Right lobe of liver (tissue), 6 donors: ENCODE measurements around the gene RASL10A. TPM values are rescaled to one million over a fixed set of nuclear protein-coding genes. Genes with fewer than 3 reads are reported as not detected.
A peak's percentile ranks its signal among the peaks of the same experiment; 100 is the strongest.
"Not testable (repeated sequence)": the region's sequence is repeated elsewhere in the genome, so short reads cannot be mapped to it uniquely, and the experiment has no call there.

Source experiments
- ATAC-seq, 4 donors: fragments of 200-7000 bp; cut with Tn5 transposase; one replicate each; pipeline ENCODE4 v1.9.1; 2020; ENCODE audit warnings: mild to moderate bottlenecking in 4 of 4, moderate library complexity in 4 of 4
- DNase-seq, 3 donors: peaks; one replicate each; pipeline ENCODE4 v3.0.0-alpha.2; 2020
- H3K27ac ChIP-seq, 3 donors: fragments of 200-600 bp; one replicate each; pipeline ENCODE4 v1.8.0; 2022
- H3K27me3 ChIP-seq, 2 donors: fragments of 200-600 bp; one replicate each; pipeline ENCODE4 v1.8.0; 2022
- H3K36me3 ChIP-seq, 4 donors: fragments of 200-600 bp; sonication (generic) in 1 of 4; one replicate each; pipeline versions ENCODE4 v1.5.1 to v1.8.0; 2017 to 2022; ENCODE audit warnings: control low read depth in 1 of 4
- H3K4me1 ChIP-seq, 4 donors: fragments of 200-600 bp; sonication (generic) in 1 of 4; one replicate each; pipeline versions ENCODE4 v1.5.1 to v1.8.0; 2017 to 2022; ENCODE audit warnings: control low read depth in 1 of 4
- H3K4me3 ChIP-seq, 3 donors: fragments of 200-600 bp; one replicate each; pipeline ENCODE4 v1.8.0; 2022
- H3K9me3 ChIP-seq, 4 donors: fragments of 200-600 bp; sonication (generic) in 1 of 4; one replicate each; pipeline versions ENCODE4 v1.5.1 to v1.8.0; 2017 to 2022; ENCODE audit warnings: control low read depth in 1 of 4
- CTCF ChIP-seq, 4 donors: fragments of 200-600 bp in 3 of 4; fragments of 450-650 bp in 1 of 4; IDR thresholded peaks; one replicate each; pipeline versions ENCODE4 v1.5.1 to v1.8.0; 2016 to 2022; ENCODE audit warnings: antibody characterized with exemption in 4 of 4, mild to moderate bottlenecking in 2 of 4
- POLR2A ChIP-seq: fragments of 450-650 bp; IDR thresholded peaks from one replicate; pipeline ENCODE4 v1.6.1; 2017; ENCODE audit warnings: antibody characterized with exemption, mild to moderate bottlenecking
- WGBS: methylation state at CpG from one replicate; pipeline ENCODE4 v1.1.6; 2018; ENCODE audit warnings: low coverage, low lambda C conversion rate; ENCODE audit not compliant: insufficient coverage; ENCODE audit errors: missing lambda C conversion rate; 5-methylcytosine and 5-hydroxymethylcytosine counted together
- intact Hi-C, 2 donors: fragments of 100-400 bp; cut with DNase I; formaldehyde crosslinking; loops; one replicate each; pipeline versions ENCODE4 v1.11.2 to v1.14.1; 2022
- long read RNA-seq: library from polyadenylated mRNA; unstranded; transcript quantifications from one replicate; pipeline ENCODE4 v2.0.0, GENCODE V29; 2019
- total RNA-seq, 6 experiments: library from RNA; depleted of rRNA in 2 of 6; stranded (reverse); fragments of >200 nt in 2 of 6; fragmentation: NEBNext Ultra II Directional in 3 of 6; extraction: Animal tissue kit (Norgen Biotek cat#: 25700) in 3 of 6; gene quantifications; one replicate each; pipeline versions ENCODE4 v1.1.0 to v1.2.4, GENCODE V29; 2016 to 2023
- donor health status: DM: no; HTN: yes; CAD: no.
- donor health status: DM: no; HTN: no; CAD: no.
- donor health status: DM: no; HTN: no; CAD: no.
- donor health status: DM: no; HTN: yes; CAD: no.
- donor health status: DM: no; HTN: yes; CAD: no.

The RASL10A gene
- 1 to 10 TPM in 3 of 6 experiments, under 1 TPM in 3; 0.32 to 1.2 (median 0.87) TPM for total RNA-seq
- long read RNA-seq: 0 reads

- Histone ChIP-seq H3K4me3 (peak within 1 kb of the TSS in 1 of 3 donors; percentile 31), H3K4me1 (peaks cover 0 to 12% (median 4%) of the 10 kb centered on the region in 4 donors), H3K27me3 (peaks cover 0 to 9% of the 10 kb centered on the region in 2 donors), H3K27ac (no peak within 1 kb of the TSS), H3K9me3 (no peaks in the 10 kb centered on the region), H3K36me3 (no peaks in the 10 kb centered on the region)
- no peak for ATAC-seq
- peak in 2 of 3 donors; percentile 38 to 48 for DNase-seq
- WGBS: 2% methylated on average over 11 of the region's 103 CpGs
- intact Hi-C loops: no loop called here
- TF ChIP-seq CTCF (IDR thresholded peaks at IDR 0.05) (no peak), POLR2A (no peak)
Measured at GRCh38 chr22:29315286-29316140, at the start of gene RASL10A. Gene RASL10A, minus strand, starts transcription at chr22:29315697. Its CDS starts 451 bp downstream, at chr22:29315246.

GRCh38 chr22:29359469-29359868 lies 44.0 kb upstream of the RASL10A start:
- Histone ChIP-seq H3K27me3 (no peaks in the 10 kb centered on the region), H3K4me1 (peaks cover 0 to 6% (median 0%) of the 10 kb centered on the region in 4 donors), H3K27ac (no peak overlapping the region), H3K36me3 (peaks cover 0 to 42% (median 10%) of the 10 kb centered on the region in 4 donors), H3K9me3 (no peaks in the 10 kb centered on the region), H3K4me3 (no peak overlapping the region)
- no peak for TF ChIP-seq POLR2A
- peak; percentile 59 to 87 (median 71) for TF ChIP-seq CTCF (IDR thresholded peaks at IDR 0.05)
- peak; percentile 78 to 90 (median 81) for ATAC-seq
- intact Hi-C loops: loop anchor here (5.0 to 10.0 kb wide), 2 partner anchors 55 to 57 kb away; partner anchors contain the start of gene GAS2L1 (in 1 of the 2)
- peak; percentile 61 to 74 (median 65) for DNase-seq
- 29% methylated on average over 5 of the region's 9 CpGs for WGBS

DNA sequence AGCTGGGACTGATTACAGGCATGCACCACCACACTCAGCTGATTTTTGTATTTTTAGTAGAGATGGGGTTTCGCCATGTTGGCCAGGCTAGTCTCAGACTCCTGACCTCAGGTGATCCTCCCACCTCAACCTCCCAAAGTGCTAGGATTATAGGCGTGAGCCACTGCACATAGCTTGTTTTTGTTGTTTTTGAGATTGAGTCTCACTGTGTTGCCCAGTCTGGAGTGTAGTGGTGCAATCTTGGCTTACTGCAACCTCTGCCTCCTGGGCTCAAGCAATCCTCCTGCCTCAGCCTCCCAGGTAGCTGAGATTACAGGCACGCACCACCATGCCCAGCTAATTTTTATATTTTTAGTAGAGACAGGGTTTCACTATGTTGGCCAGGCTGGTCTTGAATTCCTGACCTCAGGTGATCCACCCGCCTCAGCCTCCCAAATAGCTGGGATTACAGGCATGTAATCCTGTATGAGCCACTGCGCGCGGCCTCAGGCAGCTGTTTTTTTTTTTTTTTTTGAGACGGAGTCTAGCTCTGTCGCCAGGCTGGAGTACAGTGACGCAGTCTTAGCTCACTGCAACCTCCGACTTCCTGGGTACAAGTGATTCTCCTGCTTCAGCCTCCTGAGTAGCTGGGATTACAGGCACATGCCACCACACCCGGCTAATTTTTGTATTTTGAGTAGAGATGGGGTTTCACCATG lies 41.8 kb upstream of the RASL10A start:
- intact Hi-C loops: loop anchor here (5.0 to 10.0 kb wide), 2 partner anchors 53 to 55 kb away; partner anchors contain the start of gene GAS2L1 (in 1 of the 2)
- not testable (repeated sequence) for H3K4me3 ChIP-seq, H3K27ac ChIP-seq, H3K27me3 ChIP-seq, H3K9me3 ChIP-seq, ATAC-seq, H3K4me1 ChIP-seq
- DNase-seq: peak in 1 of 3 donors; percentile 6
- 98% methylated on average over 8 of the region's 12 CpGs for WGBS
- H3K36me3 ChIP-seq: peaks cover 0 to 62% (median 20%) of the 10 kb centered on the region in 4 donors

GRCh38 chr22:29353860-29354259 lies 38.4 kb upstream of the RASL10A start:
- peak in 1 of 3 donors; percentile 17 for DNase-seq
- Histone ChIP-seq H3K4me3 (no peak overlapping the region), H3K27me3 (no peaks in the 10 kb centered on the region), H3K9me3 (no peaks in the 10 kb centered on the region), H3K4me1 (peaks cover 0 to 11% (median 5%) of the 10 kb centered on the region in 4 donors), H3K36me3 (peaks cover 0 to 83% (median 33%) of the 10 kb centered on the region in 4 donors), H3K27ac (no peak overlapping the region)
- TF ChIP-seq CTCF (IDR thresholded peaks at IDR 0.05) (no peak), POLR2A (no peak)
- intact Hi-C loops: loop anchor here in 1 of 2 donors (10.0 kb wide), 1 partner anchor 49 kb away; the partner anchor contains the start of gene GAS2L1
- 100% methylated on average over 6 of the region's 8 CpGs for WGBS
- no peak for ATAC-seq
